Measurements from ENCODE around the gene LRMDA. TPM values are rescaled to one million over a fixed set of nuclear protein-coding genes. Genes with fewer than 3 reads are reported as not detected.

Gene LRMDA
- total and polyA plus RNA-seq, 10 of the 15 experiments (the other 5 are each of a cell fraction or from before 2014, with no cell fraction given), result 0.07 to 0.54 (median 0.29) TPM; not detected in 4

GRCh38 chr10:75814014-75814413, 382.6 kb downstream of the LRMDA start:
- DNase-seq (ENCODE audit: low read depth, low spot score) (no peak), FAIRE-seq (no peak), ATAC-seq (no peak)
- H3K27ac ChIP-seq (ENCODE audit: control insufficient read depth, insufficient read depth), result no peak overlapping the region
- ChIA-PET RAD21 (ENCODE audit: unreplicated experiment) (no interaction called here), POLR2A (no interaction called here), SMC1A (ENCODE audit: uncharacterized antibody, unreplicated experiment) (interaction anchor here (1.0 kb wide), 1 partner anchor 12 kb away, joined by 3 read pairs; no protein-coding TSS in a partner anchor), CTCF (no interaction called here)
- H3K79me2 ChIP-seq (ENCODE audit: control insufficient read depth, insufficient read depth, low read length), result no peaks in the 10 kb centered on the region
- in situ Hi-C loops (cut with MboI) (no loop called here), intact Hi-C loops (cut with micrococcal nuclease; ENCODE audit: unreplicated experiment) (no loop called here)
- TF ChIP-seq WRNIP1 (IDR thresholded peaks at IDR 0.05; ENCODE audit: borderline replicate concordance, low read depth, low read length) (no peak), MYB (IDR thresholded peaks at IDR 0.05; ENCODE audit: borderline replicate concordance, low read depth, low read length) (no peak), PAX8 (IDR thresholded peaks at IDR 0.05) (no peak), SMAD1 (IDR thresholded peaks at IDR 0.05; ENCODE audit: low read depth, partially characterized antibody) (no peak), HDAC6 (IDR thresholded peaks at IDR 0.05; ENCODE audit: unreplicated experiment) (no peak), POU2F2 (IDR thresholded peaks at IDR 0.05; ENCODE audit: borderline replicate concordance, low read depth, low read length) (no peak), POLR2AphosphoS2 (IDR thresholded peaks at IDR 0.05; ENCODE audit: low read depth, low read length) (no peak), ZBTB40 (IDR thresholded peaks at IDR 0.05; ENCODE audit: borderline replicate concordance) (no peak), ZBED1 (IDR thresholded peaks at IDR 0.05; ENCODE audit: borderline replicate concordance) (no peak), ZNF24 (IDR thresholded peaks at IDR 0.05) (no peak), EP300 (IDR thresholded peaks at IDR 0.05; ENCODE audit: borderline replicate concordance in 1 of 2, control insufficient read depth in 1 of 2, low read depth in 2 of 2, low read length in 2 of 2) (no peak), BACH1 (IDR thresholded peaks at IDR 0.05; ENCODE audit: borderline replicate concordance) (no peak), NKRF (conservative IDR thresholded peaks at IDR 0.05) (no peak), ZNF592 (IDR thresholded peaks at IDR 0.05) (no peak)
- no peaks in the 10 kb centered on the region for H3K36me3 ChIP-seq (ENCODE audit: control insufficient read depth in 2 of 2, insufficient read depth in 2 of 2, low read length in 1 of 2)
- no TSS peak for BruUV-seq (replicated peaks)
- H3K9me3 ChIP-seq (replicated peaks; ENCODE audit: control insufficient read depth, insufficient read depth, low read length), result no peaks in the 10 kb centered on the region
- H3K4me2 ChIP-seq (ENCODE audit: control insufficient read depth, insufficient read depth), result no peak overlapping the region
- no peak overlapping the region for H2AFZ ChIP-seq (ENCODE audit: control insufficient read depth, low read depth, low read length)
- H3K4me1 ChIP-seq (ENCODE audit: control insufficient read depth, insufficient read depth, low read length), result no peaks in the 10 kb centered on the region
- H3K4me3 ChIP-seq, result no peak overlapping the region
- H4K20me1 ChIP-seq (ENCODE audit: control insufficient read depth, insufficient read depth), result no peaks in the 10 kb centered on the region
- H3K9ac ChIP-seq (ENCODE audit: control insufficient read depth, insufficient read depth, low read length), result no peak overlapping the region
- no peaks in the 10 kb centered on the region for H3K27me3 ChIP-seq (replicated peaks in 1 of 2; ENCODE audit: control insufficient read depth in 2 of 2, insufficient read depth in 2 of 2, low read length in 1 of 2)

Measured in GM12878 (cell line).